ENCODE data around the gene ZNF423. TPM values are rescaled to one million over a fixed set of nuclear protein-coding genes. Genes with fewer than 3 reads are reported as not detected.

The ZNF423 gene
- 17.0 TPM for polyA plus RNA-seq (2012; ENCODE audit: insufficient read length, low read depth)

- TF ChIP-seq SIN3A (IDR thresholded peaks at IDR 0.05; ENCODE audit: borderline replicate concordance, insufficient read depth, low read length) (no peak), FOXP2 (optimal IDR thresholded peaks at IDR 0.05; ENCODE audit: borderline replicate concordance, extremely low read depth, extremely low read length, insufficient read depth) (no peak), TAF1 (IDR thresholded peaks at IDR 0.05; ENCODE audit: borderline replicate concordance, insufficient read depth, low read length) (peak; percentile 17; the same call in 1 of the 2 replicates), POLR2AphosphoS5 (IDR thresholded peaks at IDR 0.05; ENCODE audit: low read depth, low read length) (no peak)
- TF ChIP-seq, protein P1, sequence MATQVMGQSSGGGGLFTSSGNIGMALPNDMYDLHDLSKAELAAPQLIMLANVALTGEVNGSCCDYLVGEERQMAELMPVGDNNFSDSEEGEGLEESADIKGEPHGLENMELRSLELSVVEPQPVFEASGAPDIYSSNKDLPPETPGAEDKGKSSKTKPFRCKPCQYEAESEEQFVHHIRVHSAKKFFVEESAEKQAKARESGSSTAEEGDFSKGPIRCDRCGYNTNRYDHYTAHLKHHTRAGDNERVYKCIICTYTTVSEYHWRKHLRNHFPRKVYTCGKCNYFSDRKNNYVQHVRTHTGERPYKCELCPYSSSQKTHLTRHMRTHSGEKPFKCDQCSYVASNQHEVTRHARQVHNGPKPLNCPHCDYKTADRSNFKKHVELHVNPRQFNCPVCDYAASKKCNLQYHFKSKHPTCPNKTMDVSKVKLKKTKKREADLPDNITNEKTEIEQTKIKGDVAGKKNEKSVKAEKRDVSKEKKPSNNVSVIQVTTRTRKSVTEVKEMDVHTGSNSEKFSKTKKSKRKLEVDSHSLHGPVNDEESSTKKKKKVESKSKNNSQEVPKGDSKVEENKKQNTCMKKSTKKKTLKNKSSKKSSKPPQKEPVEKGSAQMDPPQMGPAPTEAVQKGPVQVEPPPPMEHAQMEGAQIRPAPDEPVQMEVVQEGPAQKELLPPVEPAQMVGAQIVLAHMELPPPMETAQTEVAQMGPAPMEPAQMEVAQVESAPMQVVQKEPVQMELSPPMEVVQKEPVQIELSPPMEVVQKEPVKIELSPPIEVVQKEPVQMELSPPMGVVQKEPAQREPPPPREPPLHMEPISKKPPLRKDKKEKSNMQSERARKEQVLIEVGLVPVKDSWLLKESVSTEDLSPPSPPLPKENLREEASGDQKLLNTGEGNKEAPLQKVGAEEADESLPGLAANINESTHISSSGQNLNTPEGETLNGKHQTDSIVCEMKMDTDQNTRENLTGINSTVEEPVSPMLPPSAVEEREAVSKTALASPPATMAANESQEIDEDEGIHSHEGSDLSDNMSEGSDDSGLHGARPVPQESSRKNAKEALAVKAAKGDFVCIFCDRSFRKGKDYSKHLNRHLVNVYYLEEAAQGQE (IDR thresholded peaks at IDR 0.05; ENCODE audit: insufficient read depth in 1 of 2, low read depth in 2 of 2, low read length in 2 of 2) = no peak
Measured at GRCh38 chr16:49855822-49856671, at the start of gene ZNF423. TSS of gene ZNF423 (minus strand) at chr16:49856112. CDS start at chr16:49855774, 338 bp downstream.

- TF ChIP-seq TAF1 (IDR thresholded peaks at IDR 0.05; ENCODE audit: borderline replicate concordance, insufficient read depth, low read length) (no peak), FOXP2 (optimal IDR thresholded peaks at IDR 0.05; ENCODE audit: borderline replicate concordance, extremely low read depth, extremely low read length, insufficient read depth) (no peak), SIN3A (IDR thresholded peaks at IDR 0.05; ENCODE audit: borderline replicate concordance, insufficient read depth, low read length) (no peak), POLR2AphosphoS5 (IDR thresholded peaks at IDR 0.05; ENCODE audit: low read depth, low read length) (no peak)
- TF ChIP-seq, protein P1 (IDR thresholded peaks at IDR 0.05; ENCODE audit: insufficient read depth in 1 of 2, low read depth in 2 of 2, low read length in 2 of 2) = no peak
Measured at GRCh38 chr16:49904348-49905062, 48.6 kb upstream of the ZNF423 start.

- no peak for TF ChIP-seq FOXP2 (optimal IDR thresholded peaks at IDR 0.05; ENCODE audit: borderline replicate concordance, extremely low read depth, extremely low read length, insufficient read depth)
- no peak for TF ChIP-seq SIN3A (IDR thresholded peaks at IDR 0.05; ENCODE audit: borderline replicate concordance, insufficient read depth, low read length)
- no peak for TF ChIP-seq TAF1 (IDR thresholded peaks at IDR 0.05; ENCODE audit: borderline replicate concordance, insufficient read depth, low read length)
Measured at GRCh38 chr16:49902908-49903307, 47.0 kb upstream of the ZNF423 start.

DNA sequence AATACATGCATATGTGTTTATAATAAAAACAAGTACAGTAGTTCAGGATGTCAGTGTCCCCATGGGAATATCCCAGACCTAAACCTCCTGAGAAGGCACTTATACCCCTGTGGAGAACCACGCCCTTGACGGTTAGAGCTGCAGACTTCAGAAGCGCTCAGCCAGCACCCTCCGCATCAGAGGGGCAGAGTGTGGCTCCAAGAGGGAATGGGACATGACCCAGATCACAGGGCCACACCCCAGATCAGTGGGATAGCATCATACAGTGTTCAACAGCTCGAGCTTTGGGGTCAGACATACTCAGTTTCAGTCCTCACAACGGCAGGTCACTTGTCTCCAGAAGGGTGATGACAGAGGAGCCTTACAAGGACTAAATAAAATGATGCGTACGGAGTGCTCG is 45.8 kb upstream of the ZNF423 start:
- no peak for TF ChIP-seq FOXP2 (optimal IDR thresholded peaks at IDR 0.05; ENCODE audit: borderline replicate concordance, extremely low read depth, extremely low read length, insufficient read depth)
- no peak for TF ChIP-seq TAF1 (IDR thresholded peaks at IDR 0.05; ENCODE audit: borderline replicate concordance, insufficient read depth, low read length)
- TF ChIP-seq, protein P1 (IDR thresholded peaks at IDR 0.05; ENCODE audit: insufficient read depth in 1 of 2, low read depth in 2 of 2, low read length in 2 of 2) = no peak
- TF ChIP-seq SIN3A (IDR thresholded peaks at IDR 0.05; ENCODE audit: borderline replicate concordance, insufficient read depth, low read length) = no peak
- TF ChIP-seq POLR2AphosphoS5 (IDR thresholded peaks at IDR 0.05; ENCODE audit: low read depth, low read length) = no peak

DNA sequence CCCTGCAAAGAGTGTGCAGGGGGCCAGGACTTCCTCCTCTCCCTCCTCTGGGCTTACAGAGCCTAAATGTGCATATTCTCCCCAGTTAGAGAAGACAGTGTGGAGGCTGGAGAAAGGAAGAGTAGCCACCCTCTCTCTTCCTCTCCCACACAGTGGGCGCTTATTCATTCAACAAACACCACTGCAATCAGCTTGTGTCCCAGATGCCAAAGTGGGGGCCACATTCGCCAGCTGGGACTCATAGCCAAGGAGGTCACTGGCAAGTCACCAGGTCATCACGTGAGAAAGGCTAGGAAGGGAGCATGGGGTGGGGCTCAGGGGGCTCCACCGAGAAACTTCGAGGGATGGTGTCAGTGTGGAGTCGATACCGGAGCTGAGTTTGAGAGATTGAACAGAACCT is 45.0 kb upstream of the ZNF423 start:
- TF ChIP-seq, protein P1 (IDR thresholded peaks at IDR 0.05; ENCODE audit: insufficient read depth in 1 of 2, low read depth in 2 of 2, low read length in 2 of 2) = no peak
- TF ChIP-seq POLR2AphosphoS5 (IDR thresholded peaks at IDR 0.05; ENCODE audit: low read depth, low read length) (no peak), TAF1 (IDR thresholded peaks at IDR 0.05; ENCODE audit: borderline replicate concordance, insufficient read depth, low read length) (no peak), SIN3A (IDR thresholded peaks at IDR 0.05; ENCODE audit: borderline replicate concordance, insufficient read depth, low read length) (no peak), FOXP2 (optimal IDR thresholded peaks at IDR 0.05; ENCODE audit: borderline replicate concordance, extremely low read depth, extremely low read length, insufficient read depth) (no peak)

All from PFSK-1 (cell line).